Astrocyte (in vitro differentiated cells and primary cell): Measurements from ENCODE around the gene DGKB. TPM values are rescaled to one million over a fixed set of nuclear protein-coding genes. Genes with fewer than 3 reads are reported as not detected.

Source experiments
- DNase-seq: peaks from one replicate; pipeline ENCODE4 v3.0.0-alpha.2; 2010; ENCODE audit warnings: low read depth
- FAIRE-seq: peaks from 2 replicates; lab custom pipeline; 2011; peaks lifted over from hg19 to GRCh38; lab: Jason Lieb, UNC
- H2AFZ ChIP-seq: 2 replicates; pipeline ENCODE4 v1.6.0; 2012; ENCODE audit warnings: low read depth, low read length, inconsistent platforms
- H3K27ac ChIP-seq: 2 replicates; pipeline ENCODE4 v1.5.1; 2011; ENCODE audit warnings: low read depth, low read length, inconsistent platforms
- H3K27me3 ChIP-seq: 2 replicates; pipeline ENCODE4 v1.6.0; 2011; ENCODE audit warnings: low read length, inconsistent platforms; ENCODE audit not compliant: insufficient read depth
- H3K36me3 ChIP-seq: 2 replicates; pipeline ENCODE4 v1.5.1; 2011; ENCODE audit warnings: low read length, inconsistent platforms; ENCODE audit not compliant: insufficient read depth
- H3K4me1 ChIP-seq: 2 replicates; pipeline ENCODE4 v1.5.1; 2011; ENCODE audit warnings: low read length, inconsistent platforms; ENCODE audit not compliant: insufficient read depth
- H3K4me2 ChIP-seq: 2 replicates; pipeline ENCODE4 v1.6.0; 2012; ENCODE audit warnings: low read length, inconsistent platforms
- H3K4me3 ChIP-seq: 2 replicates; pipeline ENCODE4 v1.5.1; 2011; ENCODE audit warnings: low read depth, mild to moderate bottlenecking, low read length, inconsistent platforms; ENCODE audit not compliant: insufficient read depth
- H3K79me2 ChIP-seq: 2 replicates; pipeline ENCODE4 v1.6.0; 2012; ENCODE audit warnings: mild to moderate bottlenecking, low read length, inconsistent platforms; ENCODE audit not compliant: insufficient read depth
- H3K9ac ChIP-seq: 2 replicates; pipeline ENCODE4 v1.6.0; 2012; ENCODE audit warnings: mild to moderate bottlenecking, low read length, inconsistent platforms
- H3K9me3 ChIP-seq: 2 replicates; pipeline ENCODE4 v1.5.1; 2012; ENCODE audit warnings: low read depth, mild to moderate bottlenecking, low read length, inconsistent platforms; ENCODE audit not compliant: insufficient read depth
- H4K20me1 ChIP-seq: 2 replicates; pipeline ENCODE4 v1.6.0; 2012; ENCODE audit warnings: low read length, inconsistent platforms; ENCODE audit not compliant: insufficient read depth
- H3K27ac Mint-ChIP-seq: one replicate; pipeline ENCODE4 v1.8.0; 2021; ENCODE audit warnings: mild to moderate bottlenecking, mixed read lengths; ENCODE audit not compliant: unreplicated experiment
- H3K27me3 Mint-ChIP-seq: one replicate; pipeline ENCODE4 v1.8.0; 2021; ENCODE audit warnings: low read depth, mixed read lengths; ENCODE audit not compliant: unreplicated experiment
- H3K36me3 Mint-ChIP-seq: one replicate; pipeline ENCODE4 v1.8.0; 2021; ENCODE audit warnings: low read depth, mixed read lengths; ENCODE audit not compliant: unreplicated experiment
- H3K4me1 Mint-ChIP-seq: one replicate; pipeline ENCODE4 v1.8.0; 2021; ENCODE audit warnings: low read depth, mixed read lengths; ENCODE audit not compliant: unreplicated experiment
- H3K4me3 Mint-ChIP-seq: one replicate; pipeline ENCODE4 v1.8.0; 2021; ENCODE audit warnings: mild to moderate bottlenecking, moderate library complexity, mixed read lengths; ENCODE audit not compliant: unreplicated experiment
- H3K9me3 Mint-ChIP-seq: one replicate; pipeline ENCODE4 v1.8.0; 2021; ENCODE audit warnings: mild to moderate bottlenecking, mixed read lengths; ENCODE audit not compliant: unreplicated experiment
- CTCF ChIP-seq: IDR thresholded peaks from 2 replicates; pipeline ENCODE4 v1.5.1; 2011; ENCODE audit warnings: low read depth, mild to moderate bottlenecking, inconsistent platforms, low read length, moderate library complexity; ENCODE audit not compliant: insufficient read depth
- EZH2 ChIP-seq: IDR thresholded peaks from 2 replicates; pipeline ENCODE4 v1.6.1; 2012; ENCODE audit warnings: mild to moderate bottlenecking, low read length, inconsistent platforms; ENCODE audit not compliant: insufficient read depth
- total RNA-seq: library from RNA; stranded (reverse); gene quantifications from 2 replicates; pipeline ENCODE4 v1.2.1, GENCODE V29; 2021

DGKB gene
- total RNA-seq, 1 donor from 2014 or later, result 0.39 TPM

GRCh38 chr7:14734839-14735321 lies 167.7 kb downstream of the DGKB start:
- H3K36me3 ChIP-seq, result no peaks in the 10 kb centered on the region
- H2AFZ ChIP-seq, result no peak overlapping the region
- Mint-ChIP-seq H3K36me3 (no peaks in the 10 kb centered on the region), H3K27me3 (no peaks in the 10 kb centered on the region), H3K4me1 (no peaks in the 10 kb centered on the region), H3K27ac (no peak overlapping the region), H3K4me3 (no peak overlapping the region), H3K9me3 (no peaks in the 10 kb centered on the region)
- FAIRE-seq (no peak), DNase-seq (no peak)
- no peak overlapping the region for H3K4me3 ChIP-seq
- H3K9me3 ChIP-seq, result no peaks in the 10 kb centered on the region
- H3K27ac ChIP-seq, result no peak overlapping the region
- TF ChIP-seq EZH2 (no peak), CTCF (no peak)
- no peaks in the 10 kb centered on the region for H3K27me3 ChIP-seq
- no peaks in the 10 kb centered on the region for H3K4me1 ChIP-seq
- H3K4me2 ChIP-seq, result no peak overlapping the region
- H3K79me2 ChIP-seq, result no peaks in the 10 kb centered on the region
- no peaks in the 10 kb centered on the region for H4K20me1 ChIP-seq
- H3K9ac ChIP-seq, result no peak overlapping the region

- Mint-ChIP-seq H3K27me3 (no peaks in the 10 kb centered on the region), H3K9me3 (no peaks in the 10 kb centered on the region), H3K27ac (no peak overlapping the region), H3K4me3 (no peak overlapping the region), H3K36me3 (no peaks in the 10 kb centered on the region), H3K4me1 (peaks cover 1% of the 10 kb centered on the region)
- H3K4me2 ChIP-seq, result no peak overlapping the region
- no peaks in the 10 kb centered on the region for H3K9me3 ChIP-seq
- no peaks in the 10 kb centered on the region for H3K36me3 ChIP-seq
- H3K4me1 ChIP-seq, result no peaks in the 10 kb centered on the region
- H3K27me3 ChIP-seq, result no peaks in the 10 kb centered on the region
- H3K9ac ChIP-seq, result no peak overlapping the region
- no peaks in the 10 kb centered on the region for H3K79me2 ChIP-seq
- H3K27ac ChIP-seq, result no peak overlapping the region
- no peak for TF ChIP-seq EZH2
- TF ChIP-seq CTCF, result no peak
- no peak for DNase-seq
- H3K4me3 ChIP-seq, result no peak overlapping the region
- no peak for FAIRE-seq
- no peaks in the 10 kb centered on the region for H4K20me1 ChIP-seq
- H2AFZ ChIP-seq, result no peak overlapping the region
Measured at GRCh38 chr7:14720785-14721184, 181.8 kb downstream of the DGKB start.

- Histone ChIP-seq H3K36me3 (no peaks in the 10 kb centered on the region), H3K27me3 (no peaks in the 10 kb centered on the region), H2AFZ (no peak overlapping the region), H4K20me1 (no peaks in the 10 kb centered on the region), H3K4me3 (no peak overlapping the region), H3K9ac (no peak overlapping the region), H3K4me1 (no peaks in the 10 kb centered on the region), H3K79me2 (no peaks in the 10 kb centered on the region), H3K27ac (no peak overlapping the region), H3K9me3 (no peaks in the 10 kb centered on the region), H3K4me2 (no peak overlapping the region)
- Mint-ChIP-seq H3K4me1 (peaks cover 1% of the 10 kb centered on the region), H3K36me3 (no peaks in the 10 kb centered on the region), H3K4me3 (no peak overlapping the region), H3K27ac (no peak overlapping the region), H3K27me3 (no peaks in the 10 kb centered on the region), H3K9me3 (no peaks in the 10 kb centered on the region)
- DNase-seq, result peak; percentile 3
- no peak for FAIRE-seq
- TF ChIP-seq CTCF (peak; percentile 44), EZH2 (no peak)
Measured at GRCh38 chr7:14717816-14718215, 184.7 kb downstream of the DGKB start.
